CD4-positive, alpha-beta T cell treated with Interferon alpha-2 for 1 hour (primary cell): Measurements from ENCODE around the gene ISG20L2.

Source experiments
- DNase-seq, 2 donors: peaks; one replicate each; pipeline ENCODE4 v3.0.0-alpha.2; 2020 to 2022

Gene ISG20L2

GRCh38 chr1:156752843-156753482 is 24.4 kb upstream of the ISG20L2 start:
- DNase-seq: no peak

GRCh38 chr1:156751757-156752481 is 23.4 kb upstream of the ISG20L2 start:
- DNase-seq: peak; percentile 95 to 97

- no peak for DNase-seq
Measured at GRCh38 chr1:156751451-156751756, 22.8 kb upstream of the ISG20L2 start, which contains the start of gene HDGF. Gene HDGF, minus strand, starts transcription at chr1:156751675. Its CDS starts 246 bp downstream, at chr1:156751429.

GRCh38 chr1:156750711-156751450 is 22.3 kb upstream of the ISG20L2 start:
- DNase-seq: peak; percentile 23 to 51

- DNase-seq: peak; percentile 21 to 57
Measured at GRCh38 chr1:156750191-156750672, 21.7 kb upstream of the ISG20L2 start.

GRCh38 chr1:156749419-156750118 is 21.0 kb upstream of the ISG20L2 start:
- no peak for DNase-seq

GRCh38 chr1:156748670-156749418 is 20.3 kb upstream of the ISG20L2 start:
- peak; percentile 24 to 31 for DNase-seq

GRCh38 chr1:156747742-156748669 is 19.4 kb upstream of the ISG20L2 start:
- no peak for DNase-seq

GRCh38 chr1:156746728-156747631 is 18.4 kb upstream of the ISG20L2 start:
- DNase-seq: peak; percentile 78 to 80

GRCh38 chr1:156746406-156746727 is 17.8 kb upstream of the ISG20L2 start:
- peak in 1 of 2 donors; percentile 42 for DNase-seq

- DNase-seq: no peak
Measured at GRCh38 chr1:156745881-156746280, 17.3 kb upstream of the ISG20L2 start.

- no peak for DNase-seq
Measured at GRCh38 chr1:156744786-156745419, 16.3 kb upstream of the ISG20L2 start.

- no peak for DNase-seq
Measured at GRCh38 chr1:156744344-156744743, 15.8 kb upstream of the ISG20L2 start.

- no peak for DNase-seq
Measured at GRCh38 chr1:156743367-156744302, 15.1 kb upstream of the ISG20L2 start.

GRCh38 chr1:156742801-156743200 is 14.2 kb upstream of the ISG20L2 start:
- DNase-seq: no peak

- DNase-seq: no peak
Measured at GRCh38 chr1:156742017-156742416, 13.5 kb upstream of the ISG20L2 start.

- DNase-seq: no peak
Measured at GRCh38 chr1:156741481-156741983, 13.0 kb upstream of the ISG20L2 start.
